A549 (cell line): ENCODE measurements around the gene ABHD6.

Experiments
- ZFP36 ChIP-seq: fragments of 450-650 bp; IDR thresholded peaks from 2 replicates; pipeline ENCODE4 v1.6.1; 2014; ENCODE audit warnings: borderline replicate concordance; ENCODE audit not compliant: partially characterized antibody
- TF ChIP-seq, protein P1 (sequence below): fragments of >200 bp; sonication (Bioruptor Twin); formaldehyde crosslinking; IDR thresholded peaks from 3 replicates; pipeline ENCODE4 v1.5.1; 2016
- TF ChIP-seq, protein P2 (sequence below): IDR thresholded peaks from 2 replicates; pipeline ENCODE4 v1.6.1; 2012

DNA sequence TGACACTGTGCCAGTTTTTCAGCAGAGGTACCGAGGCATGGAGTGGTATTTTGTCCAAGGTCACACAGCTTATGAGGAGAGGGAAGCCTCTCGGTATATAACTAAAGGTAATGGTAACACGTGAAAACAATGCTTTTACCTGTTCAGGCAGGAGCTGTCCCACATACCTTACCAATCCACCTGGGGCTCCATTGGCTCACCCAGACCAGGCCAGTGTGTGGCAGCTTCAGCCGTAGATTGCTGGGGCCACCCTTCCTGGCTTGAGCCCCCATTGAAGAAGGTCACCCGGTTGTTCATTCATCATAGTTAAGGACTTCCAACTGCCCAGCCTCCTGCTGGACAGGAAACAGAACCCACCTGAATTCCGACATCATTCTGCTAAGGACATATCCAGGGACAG lies 59.3 kb downstream of the ABHD6 start:
- no peak for TF ChIP-seq ZFP36
- TF ChIP-seq, protein P1, sequence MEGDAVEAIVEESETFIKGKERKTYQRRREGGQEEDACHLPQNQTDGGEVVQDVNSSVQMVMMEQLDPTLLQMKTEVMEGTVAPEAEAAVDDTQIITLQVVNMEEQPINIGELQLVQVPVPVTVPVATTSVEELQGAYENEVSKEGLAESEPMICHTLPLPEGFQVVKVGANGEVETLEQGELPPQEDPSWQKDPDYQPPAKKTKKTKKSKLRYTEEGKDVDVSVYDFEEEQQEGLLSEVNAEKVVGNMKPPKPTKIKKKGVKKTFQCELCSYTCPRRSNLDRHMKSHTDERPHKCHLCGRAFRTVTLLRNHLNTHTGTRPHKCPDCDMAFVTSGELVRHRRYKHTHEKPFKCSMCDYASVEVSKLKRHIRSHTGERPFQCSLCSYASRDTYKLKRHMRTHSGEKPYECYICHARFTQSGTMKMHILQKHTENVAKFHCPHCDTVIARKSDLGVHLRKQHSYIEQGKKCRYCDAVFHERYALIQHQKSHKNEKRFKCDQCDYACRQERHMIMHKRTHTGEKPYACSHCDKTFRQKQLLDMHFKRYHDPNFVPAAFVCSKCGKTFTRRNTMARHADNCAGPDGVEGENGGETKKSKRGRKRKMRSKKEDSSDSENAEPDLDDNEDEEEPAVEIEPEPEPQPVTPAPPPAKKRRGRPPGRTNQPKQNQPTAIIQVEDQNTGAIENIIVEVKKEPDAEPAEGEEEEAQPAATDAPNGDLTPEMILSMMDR = no peak
- TF ChIP-seq, protein P2, sequence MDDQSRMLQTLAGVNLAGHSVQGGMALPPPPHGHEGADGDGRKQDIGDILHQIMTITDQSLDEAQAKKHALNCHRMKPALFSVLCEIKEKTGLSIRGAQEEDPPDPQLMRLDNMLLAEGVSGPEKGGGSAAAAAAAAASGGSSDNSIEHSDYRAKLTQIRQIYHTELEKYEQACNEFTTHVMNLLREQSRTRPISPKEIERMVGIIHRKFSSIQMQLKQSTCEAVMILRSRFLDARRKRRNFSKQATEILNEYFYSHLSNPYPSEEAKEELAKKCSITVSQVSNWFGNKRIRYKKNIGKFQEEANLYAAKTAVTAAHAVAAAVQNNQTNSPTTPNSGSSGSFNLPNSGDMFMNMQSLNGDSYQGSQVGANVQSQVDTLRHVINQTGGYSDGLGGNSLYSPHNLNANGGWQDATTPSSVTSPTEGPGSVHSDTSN = no peak
